GM23338 (cell line): Measurements from ENCODE around the gene FILIP1. TPM values are rescaled to one million over a fixed set of nuclear protein-coding genes. Genes with fewer than 3 reads are reported as not detected.

Experiments used
- ATAC-seq: fragments of 200-7000 bp; cut with Tn5 transposase; 3 replicates; pipeline ENCODE4 v1.9.1; 2020
- DNase-seq: peaks from one replicate; pipeline ENCODE4 v3.0.0-alpha.2; 2015; ENCODE audit warnings: low spot score
- H2AFZ ChIP-seq: fragments of 200-600 bp; sonication (generic); 2 replicates; pipeline ENCODE4 v1.8.0; 2016; ENCODE audit warnings: antibody characterized with exemption, mild to moderate bottlenecking, moderate library complexity
- H3F3A ChIP-seq: fragments of 200-600 bp; sonication (generic); replicated peaks from 2 replicates; pipeline ENCODE4 v1.8.0; 2017; ENCODE audit warnings: antibody characterized with exemption, mixed run types, low read depth
- H3K27ac ChIP-seq: fragments of 200-600 bp; sonication (generic); 2 replicates; pipeline ENCODE4 v1.6.1; 2016; ENCODE audit warnings: low read depth
- H3K27me3 ChIP-seq: fragments of 200-600 bp; sonication (generic); 2 replicates; pipeline ENCODE4 v1.8.0; 2016; ENCODE audit warnings: mild to moderate bottlenecking, mixed run types, moderate library complexity; ENCODE audit not compliant: insufficient read depth
- H3K36me3 ChIP-seq: fragments of 200-600 bp; sonication (generic); 2 replicates; pipeline ENCODE4 v1.8.0; 2016; ENCODE audit warnings: mild to moderate bottlenecking; ENCODE audit not compliant: insufficient read depth
- H3K4me1 ChIP-seq: fragments of 200-600 bp; sonication (generic); 2 replicates; pipeline ENCODE4 v1.8.0; 2016; ENCODE audit warnings: mild to moderate bottlenecking, moderate library complexity; ENCODE audit not compliant: insufficient read depth
- H3K4me2 ChIP-seq: fragments of 200-600 bp; sonication (generic); 2 replicates; pipeline ENCODE4 v1.7.1; 2017; ENCODE audit warnings: mixed run types
- H3K4me3 ChIP-seq: fragments of 200-600 bp; sonication (generic); 2 replicates; pipeline ENCODE4 v1.6.1; 2016; ENCODE audit warnings: mixed run types
- H3K79me2 ChIP-seq: fragments of 200-600 bp; sonication (generic); replicated peaks from 2 replicates; pipeline ENCODE4 v1.8.0; 2017; ENCODE audit warnings: mild to moderate bottlenecking; ENCODE audit not compliant: insufficient read depth
- H3K9me2 ChIP-seq: fragments of 200-600 bp; sonication (generic); 2 replicates; pipeline ENCODE4 v1.8.0; 2017; ENCODE audit not compliant: insufficient read depth
- H4K20me1 ChIP-seq: fragments of 200-600 bp; sonication (generic); replicated peaks from 2 replicates; pipeline ENCODE4 v1.8.0; 2017; ENCODE audit warnings: mild to moderate bottlenecking; ENCODE audit not compliant: insufficient read depth
- H3K27ac Mint-ChIP-seq: 2 replicates; pipeline ENCODE4 v1.8.0; 2020; ENCODE audit warnings: inconsistent platforms, mild to moderate bottlenecking, moderate library complexity, mixed read lengths
- H3K27me3 Mint-ChIP-seq: 3 replicates; pipeline ENCODE4 v1.8.0; 2022; ENCODE audit warnings: low read depth, mild to moderate bottlenecking, moderate library complexity, mixed read lengths, inconsistent platforms; ENCODE audit not compliant: insufficient read depth, poor library complexity
- H3K36me3 Mint-ChIP-seq: 3 replicates; pipeline ENCODE4 v1.8.0; 2021; ENCODE audit warnings: low read depth, mild to moderate bottlenecking, inconsistent platforms, moderate library complexity, mixed read lengths
- H3K4me1 Mint-ChIP-seq: 3 replicates; pipeline ENCODE4 v1.8.0; 2020; ENCODE audit warnings: mild to moderate bottlenecking, inconsistent platforms, mixed read lengths
- H3K4me3 Mint-ChIP-seq: 3 replicates; pipeline ENCODE4 v1.8.0; 2021; ENCODE audit warnings: moderate library complexity, mild to moderate bottlenecking, inconsistent platforms, mixed read lengths
- H3K9me3 Mint-ChIP-seq: 3 replicates; pipeline ENCODE4 v1.8.0; 2020; ENCODE audit warnings: moderate library complexity, mild to moderate bottlenecking, inconsistent platforms, mixed read lengths
- CTCF ChIP-seq, 2 experiments: fragments of 200-600 bp in 1 of 2; sonication (generic) in 1 of 2; conservative IDR thresholded peaks; 2 replicates each; pipeline versions ENCODE4 v1.5.1 to v1.6.1; 2016 to 2017; ENCODE audit warnings: antibody characterized with exemption in 2 of 2, low read depth in 2 of 2, mild to moderate bottlenecking in 2 of 2, moderate library complexity in 1 of 2
- EZH2phosphoT487 ChIP-seq: fragments of 200-600 bp; sonication (generic); IDR thresholded peaks from one replicate; pipeline ENCODE4 v1.8.1; 2018; ENCODE audit warnings: antibody characterized with exemption; ENCODE audit not compliant: unreplicated experiment
- JUNB ChIP-seq: IDR thresholded peaks from one replicate; pipeline ENCODE4 v1.6.1; 2016; ENCODE audit warnings: antibody characterized with exemption; ENCODE audit not compliant: unreplicated experiment
- NANOG ChIP-seq: IDR thresholded peaks from 2 replicates; pipeline ENCODE4 v1.6.1; 2016; ENCODE audit warnings: antibody characterized with exemption, borderline replicate concordance
- POLR2AphosphoS5 ChIP-seq: IDR thresholded peaks from 2 replicates; pipeline ENCODE4 v1.6.1; 2016; ENCODE audit warnings: antibody characterized with exemption, low read depth
- STAT1 ChIP-seq: IDR thresholded peaks from one replicate; pipeline ENCODE4 v1.6.1; 2016; ENCODE audit warnings: antibody characterized with exemption; ENCODE audit not compliant: unreplicated experiment
- ZNF114 ChIP-seq: fragments of 250-450 bp; sonication (Bioruptor Pico); IDR thresholded peaks from 2 replicates; pipeline ENCODE4 v1.5.0; 2020; ENCODE audit warnings: mild to moderate bottlenecking, moderate library complexity
- ZNF331 ChIP-seq: fragments of 250-450 bp; sonication (Bioruptor Pico); IDR thresholded peaks from 2 replicates; pipeline ENCODE4 v1.5.0; 2020; ENCODE audit warnings: low read depth, mild to moderate bottlenecking, moderate library complexity
- polyA plus RNA-seq: library from polyadenylated mRNA; unstranded; fragments of >200 nt; fragmentation: Nextera tagmentation; extraction: Ambion mirVana; gene quantifications from 2 replicates; pipeline ENCODE4 v1.2.1, GENCODE V29; 2016
- total RNA-seq: library from RNA; depleted of rRNA; stranded (reverse); fragments of >200 nt; shearing (Covaris generic); gene quantifications from 2 replicates; pipeline ENCODE4 v1.2.3, GENCODE V29; 2014
- TF ChIP-seq, protein P1 (sequence below): IDR thresholded peaks from 2 replicates; pipeline ENCODE4 v1.6.1; 2016; ENCODE audit warnings: antibody characterized with exemption
- TF ChIP-seq, protein P2 (sequence below): fragments of 250-450 bp; sonication (Bioruptor Pico); IDR thresholded peaks from 2 replicates; pipeline ENCODE4 v1.5.0; 2020; ENCODE audit warnings: mild to moderate bottlenecking, moderate library complexity

The FILIP1 gene
- total and polyA plus RNA-seq, 2 experiments from 2014 or later: 3.7 to 6.4 TPM

DNA sequence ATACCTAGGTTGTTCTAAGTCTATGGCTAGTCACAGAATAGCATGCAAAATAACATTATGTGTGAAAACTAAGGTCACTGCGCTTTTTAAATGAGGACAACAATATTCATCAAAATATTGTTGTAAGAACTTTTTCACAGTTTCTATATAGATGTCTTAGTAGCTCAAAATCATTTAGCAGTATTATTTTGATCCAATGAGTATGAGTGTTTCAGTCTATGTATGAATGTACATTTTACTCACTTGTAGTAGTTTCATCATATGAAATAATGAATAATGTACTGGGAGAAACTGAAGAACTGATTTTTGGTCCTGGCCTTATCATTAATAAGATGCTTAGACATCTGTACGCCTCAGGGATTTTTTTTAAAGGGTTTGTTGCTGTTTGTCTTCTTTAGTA lies 192.5 kb downstream of the FILIP1 start (continued):
- no peak for TF ChIP-seq CTCF (conservative IDR thresholded peaks at IDR 0.05; ENCODE audit: low read depth in 2 of 2)
- TF ChIP-seq, protein P1, sequence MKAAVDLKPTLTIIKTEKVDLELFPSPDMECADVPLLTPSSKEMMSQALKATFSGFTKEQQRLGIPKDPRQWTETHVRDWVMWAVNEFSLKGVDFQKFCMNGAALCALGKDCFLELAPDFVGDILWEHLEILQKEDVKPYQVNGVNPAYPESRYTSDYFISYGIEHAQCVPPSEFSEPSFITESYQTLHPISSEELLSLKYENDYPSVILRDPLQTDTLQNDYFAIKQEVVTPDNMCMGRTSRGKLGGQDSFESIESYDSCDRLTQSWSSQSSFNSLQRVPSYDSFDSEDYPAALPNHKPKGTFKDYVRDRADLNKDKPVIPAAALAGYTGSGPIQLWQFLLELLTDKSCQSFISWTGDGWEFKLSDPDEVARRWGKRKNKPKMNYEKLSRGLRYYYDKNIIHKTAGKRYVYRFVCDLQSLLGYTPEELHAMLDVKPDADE: no peak

- no peak overlapping the region for H3K4me3 Mint-ChIP-seq
- H3K27ac Mint-ChIP-seq: peak overlapping the region; percentile 60
- Histone ChIP-seq H3K27me3 (no peaks in the 10 kb centered on the region), H3F3A (no peaks in the 10 kb centered on the region), H3K9me2 (no peaks in the 10 kb centered on the region), H3K27ac (no peak overlapping the region), H3K36me3 (no peaks in the 10 kb centered on the region), H4K20me1 (no peaks in the 10 kb centered on the region), H3K4me1 (peaks cover 11% of the 10 kb centered on the region), H3K79me2 (no peaks in the 10 kb centered on the region), H3K4me2 (peak overlapping the region; percentile 28; the same call in 1 of the 2 replicates), H2AFZ (no peak overlapping the region), H3K4me3 (no peak overlapping the region)
- H3K27me3 Mint-ChIP-seq: no peaks in the 10 kb centered on the region
- H3K4me1 Mint-ChIP-seq: peaks cover 13% of the 10 kb centered on the region
- ATAC-seq (no peak), DNase-seq (no peak)
- no peaks in the 10 kb centered on the region for H3K36me3 Mint-ChIP-seq
- H3K9me3 Mint-ChIP-seq: no peaks in the 10 kb centered on the region
- TF ChIP-seq JUNB (no peak), CTCF (conservative IDR thresholded peaks at IDR 0.05; ENCODE audit: low read depth in 2 of 2) (no peak), POLR2AphosphoS5 (no peak), STAT1 (no peak), EZH2phosphoT487 (no peak), ZNF331 (CRISPR knock-in tag) (no peak), ZNF114 (CRISPR knock-in tag) (no peak), NANOG (no peak)
- TF ChIP-seq, protein P1: no peak
- TF ChIP-seq, protein P2, sequence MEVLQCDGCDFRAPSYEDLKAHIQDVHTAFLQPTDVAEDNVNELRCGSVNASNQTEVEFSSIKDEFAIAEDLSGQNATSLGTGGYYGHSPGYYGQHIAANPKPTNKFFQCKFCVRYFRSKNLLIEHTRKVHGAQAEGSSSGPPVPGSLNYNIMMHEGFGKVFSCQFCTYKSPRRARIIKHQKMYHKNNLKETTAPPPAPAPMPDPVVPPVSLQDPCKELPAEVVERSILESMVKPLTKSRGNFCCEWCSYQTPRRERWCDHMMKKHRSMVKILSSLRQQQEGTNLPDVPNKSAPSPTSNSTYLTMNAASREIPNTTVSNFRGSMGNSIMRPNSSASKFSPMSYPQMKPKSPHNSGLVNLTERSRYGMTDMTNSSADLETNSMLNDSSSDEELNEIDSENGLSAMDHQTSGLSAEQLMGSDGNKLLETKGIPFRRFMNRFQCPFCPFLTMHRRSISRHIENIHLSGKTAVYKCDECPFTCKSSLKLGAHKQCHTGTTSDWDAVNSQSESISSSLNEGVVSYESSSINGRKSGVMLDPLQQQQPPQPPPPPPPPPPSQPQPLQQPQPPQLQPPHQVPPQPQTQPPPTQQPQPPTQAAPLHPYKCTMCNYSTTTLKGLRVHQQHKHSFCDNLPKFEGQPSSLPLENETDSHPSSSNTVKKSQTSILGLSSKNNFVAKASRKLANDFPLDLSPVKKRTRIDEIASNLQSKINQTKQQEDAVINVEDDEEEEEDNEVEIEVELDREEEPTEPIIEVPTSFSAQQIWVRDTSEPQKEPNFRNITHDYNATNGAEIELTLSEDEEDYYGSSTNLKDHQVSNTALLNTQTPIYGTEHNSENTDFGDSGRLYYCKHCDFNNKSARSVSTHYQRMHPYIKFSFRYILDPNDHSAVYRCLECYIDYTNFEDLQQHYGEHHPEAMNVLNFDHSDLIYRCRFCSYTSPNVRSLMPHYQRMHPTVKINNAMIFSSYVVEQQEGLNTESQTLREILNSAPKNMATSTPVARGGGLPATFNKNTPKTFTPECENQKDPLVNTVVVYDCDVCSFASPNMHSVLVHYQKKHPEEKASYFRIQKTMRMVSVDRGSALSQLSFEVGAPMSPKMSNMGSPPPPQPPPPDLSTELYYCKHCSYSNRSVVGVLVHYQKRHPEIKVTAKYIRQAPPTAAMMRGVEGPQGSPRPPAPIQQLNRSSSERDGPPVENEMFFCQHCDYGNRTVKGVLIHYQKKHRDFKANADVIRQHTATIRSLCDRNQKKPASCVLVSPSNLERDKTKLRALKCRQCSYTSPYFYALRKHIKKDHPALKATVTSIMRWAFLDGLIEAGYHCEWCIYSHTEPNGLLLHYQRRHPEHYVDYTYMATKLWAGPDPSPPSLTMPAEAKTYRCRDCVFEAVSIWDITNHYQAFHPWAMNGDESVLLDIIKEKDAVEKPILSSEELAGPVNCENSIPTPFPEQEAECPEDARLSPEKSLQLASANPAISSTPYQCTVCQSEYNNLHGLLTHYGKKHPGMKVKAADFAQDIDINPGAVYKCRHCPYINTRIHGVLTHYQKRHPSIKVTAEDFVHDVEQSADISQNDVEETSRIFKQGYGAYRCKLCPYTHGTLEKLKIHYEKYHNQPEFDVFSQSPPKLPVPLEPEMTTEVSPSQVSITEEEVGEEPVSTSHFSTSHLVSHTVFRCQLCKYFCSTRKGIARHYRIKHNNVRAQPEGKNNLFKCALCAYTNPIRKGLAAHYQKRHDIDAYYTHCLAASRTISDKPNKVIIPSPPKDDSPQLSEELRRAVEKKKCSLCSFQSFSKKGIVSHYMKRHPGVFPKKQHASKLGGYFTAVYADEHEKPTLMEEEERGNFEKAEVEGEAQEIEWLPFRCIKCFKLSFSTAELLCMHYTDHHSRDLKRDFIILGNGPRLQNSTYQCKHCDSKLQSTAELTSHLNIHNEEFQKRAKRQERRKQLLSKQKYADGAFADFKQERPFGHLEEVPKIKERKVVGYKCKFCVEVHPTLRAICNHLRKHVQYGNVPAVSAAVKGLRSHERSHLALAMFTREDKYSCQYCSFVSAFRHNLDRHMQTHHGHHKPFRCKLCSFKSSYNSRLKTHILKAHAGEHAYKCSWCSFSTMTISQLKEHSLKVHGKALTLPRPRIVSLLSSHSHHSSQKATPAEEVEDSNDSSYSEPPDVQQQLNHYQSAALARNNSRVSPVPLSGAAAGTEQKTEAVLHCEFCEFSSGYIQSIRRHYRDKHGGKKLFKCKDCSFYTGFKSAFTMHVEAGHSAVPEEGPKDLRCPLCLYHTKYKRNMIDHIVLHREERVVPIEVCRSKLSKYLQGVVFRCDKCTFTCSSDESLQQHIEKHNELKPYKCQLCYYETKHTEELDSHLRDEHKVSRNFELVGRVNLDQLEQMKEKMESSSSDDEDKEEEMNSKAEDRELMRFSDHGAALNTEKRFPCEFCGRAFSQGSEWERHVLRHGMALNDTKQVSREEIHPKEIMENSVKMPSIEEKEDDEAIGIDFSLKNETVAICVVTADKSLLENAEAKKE: no peak
Observed at GRCh38 chr6:75300531-75300855, 193.1 kb downstream of the FILIP1 start.
